Smooth muscle cell (in vitro differentiated cells): ENCODE results near the gene ALDH4A1. TPM values are rescaled to one million over a fixed set of nuclear protein-coding genes. Genes with fewer than 3 reads are reported as not detected.
"Not testable (repeated sequence)": the region's sequence is repeated elsewhere in the genome, so short reads cannot be mapped to it uniquely, and the experiment has no call there.

ENCODE experiments used
- DNase-seq: peaks from one replicate; lab custom pipeline; 2025; ENCODE audit not compliant: unreplicated experiment; lab: John Stamatoyannopoulos, UW
- H2AFZ ChIP-seq: fragments of 200-600 bp; sonication (generic); 2 replicates; pipeline ENCODE4 v1.6.0; 2016; ENCODE audit warnings: antibody characterized with exemption, low read depth, mild to moderate bottlenecking
- H3F3A ChIP-seq: fragments of 200-600 bp; sonication (generic); 2 replicates; pipeline ENCODE4 v1.6.0; 2017; ENCODE audit warnings: antibody characterized with exemption, low read depth
- H3K27ac ChIP-seq: fragments of 200-600 bp; sonication (generic); 2 replicates; pipeline ENCODE4 v1.5.1; 2016; ENCODE audit warnings: low read depth, mild to moderate bottlenecking
- H3K27me3 ChIP-seq: fragments of 200-600 bp; sonication (generic); 2 replicates; pipeline ENCODE4 v1.6.1; 2016; ENCODE audit warnings: low read depth, mild to moderate bottlenecking
- H3K36me3 ChIP-seq: fragments of 200-600 bp; sonication (generic); 2 replicates; pipeline ENCODE4 v1.5.1; 2016; ENCODE audit warnings: low read depth
- H3K4me1 ChIP-seq: fragments of 200-600 bp; sonication (generic); 2 replicates; pipeline ENCODE4 v1.5.1; 2016; ENCODE audit warnings: low read depth
- H3K4me2 ChIP-seq: fragments of 200-600 bp; sonication (generic); 2 replicates; pipeline ENCODE4 v1.6.0; 2016; ENCODE audit warnings: mild to moderate bottlenecking
- H3K4me3 ChIP-seq: fragments of 200-600 bp; sonication (generic); 2 replicates; pipeline ENCODE4 v1.5.1; 2016; ENCODE audit warnings: mild to moderate bottlenecking
- H3K79me2 ChIP-seq: fragments of 200-600 bp; sonication (generic); 2 replicates; pipeline ENCODE4 v1.6.0; 2016; ENCODE audit warnings: low read depth, mild to moderate bottlenecking
- H3K9ac ChIP-seq: fragments of 200-600 bp; sonication (generic); 2 replicates; pipeline ENCODE4 v1.6.0; 2016; ENCODE audit warnings: low read depth
- H3K9me3 ChIP-seq: fragments of 200-600 bp; sonication (generic); replicated peaks from 2 replicates; pipeline ENCODE4 v1.5.1; 2016; ENCODE audit warnings: low read depth
- H4K20me1 ChIP-seq: fragments of 200-600 bp; sonication (generic); 2 replicates; pipeline ENCODE4 v1.6.0; 2016; ENCODE audit warnings: low read depth
- CTCF ChIP-seq: fragments of 200-600 bp; sonication (generic); IDR thresholded peaks from 2 replicates; pipeline ENCODE4 v1.5.1; 2017; ENCODE audit warnings: borderline replicate concordance, mild to moderate bottlenecking, antibody characterized with exemption; ENCODE audit not compliant: insufficient read depth, poor library complexity, severe bottlenecking
- WGBS: methylation state at CpG from one replicate; pipeline ENCODE4 v1.1.7; 2016; ENCODE audit warnings: low lambda C conversion rate; 5-methylcytosine and 5-hydroxymethylcytosine counted together
- polyA plus RNA-seq: library from polyadenylated mRNA; unstranded; fragments of >200 nt; fragmentation: Nextera tagmentation; extraction: Ambion mirVana; gene quantifications from 2 replicates; pipeline ENCODE4 v1.2.1, GENCODE V29; 2016
- total RNA-seq: library from RNA; depleted of rRNA; stranded (reverse); fragments of >200 nt; gene quantifications from 2 replicates; pipeline ENCODE4 v1.2.3, GENCODE V29; 2014

The ALDH4A1 gene
- total and polyA plus RNA-seq, 2 experiments from 2014 or later, result 4.8 to 7.2 TPM

- Histone ChIP-seq H3K36me3 (no peaks in the 10 kb centered on the region), H3K79me2 (no peaks in the 10 kb centered on the region), H4K20me1 (no peaks in the 10 kb centered on the region), H3K9ac (no peak overlapping the region), H3K9me3 (no peaks in the 10 kb centered on the region), H3K27ac (no peak overlapping the region), H3F3A (no peaks in the 10 kb centered on the region), H3K4me2 (no peak overlapping the region), H2AFZ (no peak overlapping the region), H3K4me1 (no peaks in the 10 kb centered on the region), H3K4me3 (no peak overlapping the region), H3K27me3 (peaks cover 5% of the 10 kb centered on the region)
- no peak for TF ChIP-seq CTCF
- DNase-seq, result no peak
- 97% methylated on average over 17 of the region's 17 CpGs for WGBS
Observed at GRCh38 chr1:18840145-18840544, 62.2 kb downstream of the ALDH4A1 start.

- Histone ChIP-seq H3K79me2 (no peaks in the 10 kb centered on the region), H3K36me3 (no peaks in the 10 kb centered on the region), H3F3A (no peaks in the 10 kb centered on the region), H2AFZ (no peak overlapping the region), H3K4me2 (no peak overlapping the region), H3K27me3 (peaks cover 23% of the 10 kb centered on the region), H3K9ac (no peak overlapping the region), H3K9me3 (no peaks in the 10 kb centered on the region), H3K4me3 (no peak overlapping the region), H3K4me1 (no peaks in the 10 kb centered on the region), H4K20me1 (no peaks in the 10 kb centered on the region), H3K27ac (no peak overlapping the region)
- 87% methylated on average over 5 of the region's 5 CpGs for WGBS
- no peak for TF ChIP-seq CTCF
- no peak for DNase-seq
Observed at GRCh38 chr1:18836654-18837053, 65.7 kb downstream of the ALDH4A1 start.

- H3K27ac ChIP-seq, H3K4me1 ChIP-seq, H3K79me2 ChIP-seq, H3K4me2 ChIP-seq, H3K9ac ChIP-seq, H3K9me3 ChIP-seq, DNase-seq, H3K36me3 ChIP-seq, H4K20me1 ChIP-seq, H2AFZ ChIP-seq, H3F3A ChIP-seq, H3K4me3 ChIP-seq: not testable (repeated sequence)
- H3K27me3 ChIP-seq, result peaks cover 23% of the 10 kb centered on the region
- WGBS, result 59% methylated on average over 1 of the region's 1 CpG
Observed at GRCh38 chr1:18832319-18832718, 70.0 kb downstream of the ALDH4A1 start.

- H3K4me3 ChIP-seq, result no peak overlapping the region
- TF ChIP-seq CTCF, result no peak
- no peak overlapping the region for H3K9ac ChIP-seq
Observed at GRCh38 chr1:18831656-18832055, 70.7 kb downstream of the ALDH4A1 start.

More at GRCh38 chr1:18831656-18832055, 70.7 kb downstream of the ALDH4A1 start:
- Histone ChIP-seq H3K27ac (no peak overlapping the region), H4K20me1 (no peaks in the 10 kb centered on the region), H2AFZ (no peak overlapping the region), H3F3A (no peaks in the 10 kb centered on the region), H3K79me2 (no peaks in the 10 kb centered on the region), H3K36me3 (no peaks in the 10 kb centered on the region), H3K4me2 (no peak overlapping the region), H3K9me3 (no peaks in the 10 kb centered on the region), H3K27me3 (peaks cover 23% of the 10 kb centered on the region), H3K4me1 (no peaks in the 10 kb centered on the region)
- DNase-seq, result no peak
- WGBS, result 81% methylated on average over 2 of the region's 2 CpGs
